ENCODE data around the gene LAMA2.

GRCh38 chr6:129402244-129402643, 519.3 kb downstream of the LAMA2 start:
- TF ChIP-seq CTCF (IDR thresholded peaks at IDR 0.05; ENCODE audit: low read length) (no peak), EZH2 (IDR thresholded peaks at IDR 0.05; ENCODE audit: borderline replicate concordance, low read length) (no peak)
